ENCODE measurements around the gene MRPS15.
"Not testable (repeated sequence)": the region's sequence is repeated elsewhere in the genome, so short reads cannot be mapped to it uniquely, and the experiment has no call there.

The MRPS15 gene

DNA sequence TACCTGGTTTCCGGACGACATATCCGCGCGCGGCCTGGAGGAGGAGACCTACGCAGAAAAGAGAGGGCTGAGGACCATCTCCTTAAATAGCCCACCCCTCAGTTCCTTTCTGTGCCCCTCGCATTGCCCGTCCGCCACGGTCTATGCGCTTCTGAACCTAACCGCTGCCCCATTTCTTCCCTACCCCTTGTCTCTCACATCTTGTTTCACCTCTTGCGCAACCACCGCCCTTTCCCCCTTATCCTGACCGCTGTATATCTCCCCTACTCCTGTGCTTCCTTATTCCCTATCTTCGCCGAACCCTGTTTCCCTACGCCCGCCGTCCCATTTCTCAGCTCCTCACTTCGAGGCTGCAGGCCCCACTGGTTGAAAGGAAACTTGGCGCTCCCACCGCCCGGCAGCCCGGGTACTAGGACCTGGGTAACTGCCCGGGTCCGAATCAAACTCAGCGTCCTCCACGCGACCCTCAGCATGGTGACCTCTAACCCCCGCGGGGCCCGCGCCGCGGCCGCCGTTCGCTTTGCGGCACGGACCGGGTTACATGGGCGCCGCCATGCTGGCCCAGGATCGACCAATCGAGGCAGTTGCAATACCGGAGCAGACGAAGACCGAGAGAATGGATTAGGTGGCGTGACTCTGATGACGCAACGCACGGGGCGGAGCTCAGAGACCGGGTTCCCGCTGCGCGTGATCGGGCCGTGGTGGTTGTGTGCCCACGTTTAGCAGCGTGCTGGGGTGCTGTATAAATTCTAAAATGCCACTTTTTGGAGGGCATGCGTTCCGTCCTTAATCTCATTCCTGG lies at the start of gene MRPS15:
Gene MRPS15 (minus strand): TSS at position 582 of the 802 bp plus-strand sequence. CDS start 109 bp downstream, at position 473.
- DNase-seq = peak; percentile 90

DNA sequence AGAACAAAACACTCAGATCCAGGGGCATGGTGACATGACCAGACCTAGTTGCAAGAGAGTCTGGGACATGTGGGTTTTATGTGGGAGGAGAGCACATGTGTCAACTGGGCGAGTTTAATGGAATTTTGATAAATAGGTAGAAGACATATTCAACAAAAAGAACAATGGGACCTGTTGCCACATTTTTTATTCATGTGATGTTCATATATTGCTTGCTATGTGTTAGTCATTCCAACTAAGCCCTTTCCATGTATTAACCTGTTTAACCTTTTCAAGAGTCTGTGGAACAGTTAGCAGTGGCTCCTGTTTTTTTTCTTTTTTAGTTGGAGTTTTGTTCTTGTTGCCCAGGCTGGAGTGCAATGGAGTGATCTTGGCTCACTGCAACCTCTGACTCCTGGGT lies 48.7 kb upstream of the MRPS15 start:
- DNase-seq = no peak

DNA sequence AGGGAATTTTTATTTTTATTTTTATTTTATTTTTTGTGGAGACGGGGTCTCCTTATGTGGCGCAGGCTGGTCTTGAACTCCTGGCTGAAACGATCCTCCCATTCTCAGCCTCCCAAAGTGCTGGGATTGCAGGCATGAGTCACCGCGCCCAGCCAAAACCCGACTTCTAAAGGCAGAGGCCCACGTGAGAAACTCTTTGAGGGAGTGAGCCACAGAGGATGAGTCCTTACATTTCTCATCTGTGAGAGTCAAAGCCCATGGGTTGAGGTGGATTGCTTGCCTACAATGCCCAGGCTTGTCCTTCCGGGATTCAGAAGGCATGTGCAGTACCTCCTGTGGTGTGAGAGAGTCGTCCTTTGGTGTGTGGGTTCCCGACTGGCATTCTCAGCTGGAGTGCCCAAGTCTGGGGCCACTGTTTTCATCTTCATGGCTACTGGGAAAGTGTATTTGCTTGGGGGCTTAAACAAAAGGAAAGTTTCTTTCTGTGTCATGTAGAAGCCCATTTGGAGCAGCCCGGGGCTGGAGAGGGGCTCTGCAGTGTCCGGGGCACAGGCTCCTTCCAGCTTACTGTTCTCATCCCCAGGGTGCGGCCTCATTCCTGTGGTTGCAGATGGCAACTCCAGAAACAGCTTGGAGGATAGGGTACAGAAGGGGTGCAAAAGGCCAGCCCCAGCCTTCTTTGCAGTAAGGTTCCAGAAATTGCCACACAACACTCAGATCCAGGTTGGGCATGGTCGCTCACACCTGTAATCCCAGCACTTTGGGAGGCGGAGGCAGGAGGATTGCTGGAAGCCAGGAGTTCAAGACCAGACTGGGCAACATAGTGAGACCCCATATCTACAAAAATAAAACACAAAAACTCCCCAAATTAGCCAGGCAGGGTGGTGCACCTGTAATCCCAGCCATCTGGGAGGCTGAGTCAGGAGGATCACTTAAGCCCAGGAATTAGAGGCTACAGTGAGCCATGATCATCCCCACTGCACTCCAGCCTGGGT lies 47.9 kb upstream of the MRPS15 start:
- no peak for DNase-seq

DNA sequence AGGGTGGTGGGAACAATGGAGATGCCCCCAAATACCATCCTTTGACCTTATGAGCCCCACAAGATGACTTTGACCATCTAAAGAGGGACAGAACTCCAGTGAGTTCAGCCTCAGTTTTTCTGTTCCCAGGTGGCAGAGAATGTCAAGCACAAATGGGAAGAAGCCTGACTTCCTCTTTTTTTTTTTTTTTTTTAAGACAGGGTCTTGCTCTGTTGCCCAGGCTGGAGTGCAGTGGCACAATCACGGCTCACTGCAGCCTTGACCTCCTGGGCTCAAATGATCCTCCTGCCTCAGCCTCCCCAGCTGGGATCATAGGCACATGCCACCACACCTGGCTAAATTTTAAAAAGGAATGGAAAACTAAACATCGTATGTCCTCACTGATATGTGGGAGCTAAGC lies 47.0 kb upstream of the MRPS15 start:
- DNase-seq = not testable (repeated sequence)

DNA sequence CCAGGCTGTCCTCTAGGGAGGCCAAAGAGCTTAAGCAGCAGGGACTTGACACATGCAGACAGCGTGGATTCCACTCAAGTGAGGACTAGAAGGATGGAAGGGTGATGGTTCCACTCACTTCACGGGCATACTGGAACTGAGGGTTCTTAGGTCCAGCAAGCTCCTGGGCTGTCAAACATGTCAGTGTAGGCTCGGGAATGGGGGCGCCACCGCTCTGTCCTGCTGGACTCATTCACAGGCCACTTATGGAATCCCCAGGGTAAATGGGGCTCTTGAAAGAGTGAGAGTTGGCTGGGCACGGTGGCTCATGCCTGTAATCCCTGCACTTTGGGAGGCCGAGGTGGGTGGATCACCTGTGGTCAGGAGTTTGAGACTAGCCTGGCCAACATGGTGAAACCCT lies 46.2 kb upstream of the MRPS15 start:
- no peak for DNase-seq

DNA sequence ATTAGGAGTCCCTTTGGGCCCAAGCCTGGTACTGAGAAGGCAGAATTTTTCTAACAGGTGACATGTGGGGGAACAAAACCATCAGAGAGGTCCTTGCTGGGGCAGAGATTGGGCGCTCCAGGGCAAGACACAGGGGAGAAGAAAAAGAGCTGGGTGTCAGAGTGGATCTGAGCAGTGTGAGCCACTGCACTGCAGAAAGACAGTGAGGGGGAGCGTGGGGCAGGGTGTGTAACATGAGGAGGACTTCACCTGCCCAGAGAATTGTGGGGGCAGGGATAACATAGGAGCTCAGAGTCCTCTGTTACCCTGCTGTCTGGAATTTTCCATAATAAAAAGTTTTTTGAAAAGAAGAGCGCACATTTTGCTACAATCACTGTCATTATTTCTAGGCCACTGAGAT lies 44.1 kb upstream of the MRPS15 start:
- DNase-seq = no peak

DNA sequence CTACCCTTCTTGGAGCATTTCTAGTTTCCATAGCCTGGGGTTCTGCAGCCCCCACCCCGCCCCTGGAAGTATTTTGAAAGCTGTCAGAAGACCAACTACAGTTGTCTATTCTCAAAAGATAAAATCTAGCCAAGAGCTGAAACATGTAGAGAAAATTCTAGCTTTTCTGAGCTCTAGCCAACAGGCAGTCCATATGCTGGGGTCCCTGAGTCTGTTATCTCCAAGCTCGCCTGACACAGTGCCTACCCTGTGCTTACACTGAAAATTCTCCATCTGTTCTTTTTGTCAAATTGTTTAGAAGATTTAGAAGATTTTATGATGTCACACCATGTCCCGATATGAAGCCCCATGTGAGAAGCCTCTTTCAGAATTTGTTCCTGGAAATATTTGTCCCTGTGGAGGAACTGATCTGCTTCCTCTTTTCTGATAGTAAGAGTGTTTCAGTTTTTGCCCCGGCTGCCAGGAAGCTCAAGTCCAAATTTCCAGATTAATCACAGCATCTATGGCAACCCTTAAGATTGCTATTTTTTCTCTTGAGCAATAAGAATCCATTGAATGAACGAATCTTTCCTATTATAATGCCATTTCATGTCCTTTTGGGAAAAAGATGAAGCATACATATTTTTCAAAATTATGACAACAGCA lies 42.2 kb upstream of the MRPS15 start:
- no peak for DNase-seq

DNA sequence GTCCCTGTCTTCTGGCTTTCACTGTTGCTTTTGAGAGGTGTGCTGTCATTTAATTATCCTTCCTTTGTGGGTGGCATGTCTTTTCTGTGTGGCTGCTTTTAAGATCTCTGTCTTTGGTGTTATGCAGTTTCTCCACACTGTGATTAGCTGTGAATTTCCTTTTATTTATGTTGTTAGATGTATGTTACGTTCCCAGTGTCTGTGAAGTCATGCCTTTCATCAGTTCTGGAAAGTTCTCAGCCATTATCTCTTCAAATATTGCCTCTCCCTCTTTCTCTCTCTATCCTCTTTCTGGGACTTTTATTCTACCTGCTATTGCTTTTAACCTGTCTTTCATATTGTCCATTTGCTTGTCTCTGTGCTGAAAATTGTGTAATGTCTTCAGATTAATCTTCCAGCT lies 39.5 kb upstream of the MRPS15 start:
- no peak for DNase-seq

DNA sequence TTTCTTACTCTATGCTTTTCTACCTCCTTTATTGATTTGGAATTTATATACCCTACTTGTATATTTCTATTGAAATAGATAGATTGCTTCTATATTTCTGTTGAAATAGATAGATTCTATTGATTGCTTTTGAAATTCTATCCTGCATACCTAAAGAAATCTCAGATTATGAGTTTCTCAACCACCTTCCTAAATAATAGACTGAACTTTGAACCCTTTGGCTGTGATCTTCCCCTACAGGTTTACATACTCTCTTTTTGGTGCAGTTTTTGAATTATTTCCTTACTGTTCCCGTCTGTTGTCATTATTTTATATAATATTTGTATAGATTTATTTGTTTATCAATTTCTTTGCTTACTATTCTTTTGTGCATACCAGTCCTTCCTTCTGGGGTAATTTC lies 39.0 kb upstream of the MRPS15 start:
- no peak for DNase-seq

DNA sequence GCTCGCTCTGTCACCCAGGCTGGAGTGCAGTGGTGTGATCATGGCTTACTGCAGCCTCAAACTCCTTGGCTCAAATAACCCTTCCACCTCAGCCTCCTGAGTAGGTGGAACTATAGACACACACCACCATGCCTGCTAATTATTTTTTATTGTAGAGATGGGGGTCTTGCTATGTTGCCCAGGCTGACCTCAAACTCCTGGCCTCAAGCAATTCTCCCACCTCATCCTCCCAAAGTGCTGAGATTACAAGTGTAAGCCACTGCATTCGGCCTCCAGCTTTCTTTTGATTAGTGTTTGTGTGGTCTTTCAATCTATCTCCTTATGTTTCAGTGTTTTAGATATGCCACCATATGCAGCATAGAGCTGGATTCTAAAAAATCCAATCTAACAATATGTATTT lies 38.4 kb upstream of the MRPS15 start:
- DNase-seq = no peak

DNA sequence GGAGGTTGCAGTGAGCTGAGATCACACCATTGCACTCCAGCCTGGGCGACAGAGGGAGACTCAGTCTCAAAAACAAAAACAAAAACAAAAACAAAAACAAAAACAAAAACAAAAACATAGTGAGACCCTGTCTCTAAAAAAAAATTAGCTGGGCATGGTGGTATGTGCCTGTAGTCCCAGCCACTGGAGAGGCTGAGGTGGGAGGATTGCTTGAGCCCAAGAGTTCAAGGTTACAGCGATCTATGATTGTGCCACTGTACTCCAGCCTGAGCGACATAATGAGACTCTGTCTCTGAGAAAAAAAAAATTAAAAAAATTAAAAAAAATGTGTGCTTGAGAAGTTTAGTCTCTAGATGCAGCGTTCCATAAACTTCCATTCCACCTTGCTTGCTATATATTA lies 37.7 kb upstream of the MRPS15 start:
- not testable (repeated sequence) for DNase-seq

DNA sequence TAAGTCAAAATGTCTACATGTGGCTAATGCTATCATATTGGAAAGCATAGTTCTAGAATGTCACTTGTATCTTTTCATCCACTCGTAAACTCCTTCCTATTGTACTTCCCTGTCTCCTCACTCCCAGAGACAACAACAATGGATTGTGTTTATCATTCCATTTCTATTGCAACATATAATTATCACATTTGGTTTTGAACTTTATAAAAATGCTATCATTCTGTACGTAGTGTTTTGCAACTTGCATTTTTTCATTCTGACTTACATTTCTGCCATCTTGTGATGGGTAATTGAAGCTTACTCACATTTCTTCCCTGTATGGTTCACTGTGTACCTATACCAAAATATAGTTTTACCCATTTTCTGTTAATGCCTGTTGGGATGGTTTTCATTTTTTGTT lies 33.0 kb upstream of the MRPS15 start:
- no peak for DNase-seq

DNA sequence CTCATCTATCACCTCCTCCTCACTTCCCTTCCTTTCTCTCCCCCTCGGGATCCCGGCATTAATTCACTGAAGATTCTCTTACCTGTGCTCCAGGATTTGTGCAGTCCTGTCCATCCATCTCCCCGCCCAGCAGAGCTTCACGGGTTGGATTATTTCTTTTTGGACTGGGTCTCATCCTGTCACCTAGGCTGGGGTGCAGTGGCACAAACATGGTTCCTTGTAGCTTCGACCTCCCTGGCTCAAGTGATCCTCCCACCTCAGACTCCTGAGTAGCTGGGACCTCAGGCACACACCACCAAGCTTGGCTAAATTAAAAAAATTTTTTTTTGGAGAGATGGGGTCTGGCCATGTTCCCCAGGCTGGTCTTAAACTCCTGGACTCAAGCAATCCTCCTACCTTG lies 30.8 kb upstream of the MRPS15 start:
- no peak for DNase-seq

DNA sequence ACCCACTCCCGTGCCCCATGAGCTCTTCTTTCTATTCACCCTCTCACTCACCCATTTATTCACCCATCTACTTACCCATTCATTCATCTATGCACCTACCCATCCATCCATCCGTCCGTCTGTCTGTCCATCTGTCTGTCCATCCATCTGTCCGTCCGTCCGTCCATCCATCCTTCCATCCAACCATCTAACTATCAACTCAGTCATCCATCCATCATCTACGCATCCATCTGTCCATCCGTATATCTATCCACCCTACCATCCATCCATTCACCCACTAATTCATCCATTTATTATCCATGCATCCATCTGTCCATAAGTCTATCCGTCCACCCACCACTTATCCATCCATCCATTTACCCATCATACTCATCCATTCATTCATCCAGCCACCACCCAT lies 29.3 kb upstream of the MRPS15 start:
- DNase-seq = no peak

DNA sequence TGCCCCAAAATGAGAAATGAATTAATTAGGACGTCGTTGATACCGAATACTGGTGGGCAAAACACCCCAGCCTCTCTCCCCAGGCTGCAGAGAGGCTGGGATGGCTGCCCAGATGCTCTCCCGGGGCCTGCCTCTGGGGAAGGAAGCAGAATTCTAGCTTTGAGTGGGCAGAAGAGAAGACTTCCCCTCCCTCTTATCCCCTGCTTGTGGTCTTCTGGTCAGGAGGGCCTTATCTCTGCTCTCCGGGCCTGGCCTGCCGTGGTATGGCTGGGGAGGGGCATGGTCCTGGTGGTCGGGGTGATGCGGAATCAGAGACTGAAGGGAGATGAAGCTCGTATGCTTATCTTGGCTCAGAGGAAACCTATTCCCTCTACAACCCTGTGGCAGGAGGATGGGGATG lies 28.3 kb upstream of the MRPS15 start:
- DNase-seq = no peak

DNA sequence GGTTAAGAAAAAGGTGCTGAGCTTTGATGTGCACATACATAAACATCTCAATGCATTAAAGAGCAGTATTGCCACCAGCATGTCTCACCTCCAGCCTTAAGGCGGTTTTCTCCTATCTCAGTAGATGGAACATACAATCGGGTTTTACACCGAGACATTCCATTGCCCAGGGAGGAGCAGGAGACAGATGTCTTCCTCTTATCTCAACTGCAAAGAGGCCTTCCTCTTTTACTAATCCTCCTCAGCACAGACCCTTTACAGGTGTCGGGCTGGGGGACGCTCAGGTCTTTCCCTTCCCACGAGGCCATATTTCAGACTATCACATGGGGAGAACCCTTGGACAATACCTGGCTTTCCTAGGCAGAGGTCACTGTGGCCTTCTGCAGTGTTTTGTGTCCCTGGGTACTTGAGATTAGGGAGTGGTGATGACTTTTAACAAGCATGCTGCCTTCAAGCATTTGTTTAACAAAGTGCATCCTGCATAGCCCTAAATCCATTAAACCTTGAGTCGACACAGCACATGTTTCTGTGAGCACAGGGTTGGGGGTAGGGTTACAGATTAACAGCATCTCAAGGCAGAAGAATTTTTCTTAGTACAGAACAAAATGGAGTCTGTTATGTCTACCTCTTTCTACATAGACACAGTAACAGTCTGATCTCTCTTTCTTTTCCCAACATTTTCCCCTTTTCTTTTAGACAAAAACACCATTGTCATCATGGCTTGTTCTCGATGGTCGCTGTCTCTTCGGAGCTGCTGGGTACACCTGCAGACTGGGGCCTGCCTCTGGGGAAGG lies 25.3 kb upstream of the MRPS15 start:
- not testable (repeated sequence) for DNase-seq

DNA sequence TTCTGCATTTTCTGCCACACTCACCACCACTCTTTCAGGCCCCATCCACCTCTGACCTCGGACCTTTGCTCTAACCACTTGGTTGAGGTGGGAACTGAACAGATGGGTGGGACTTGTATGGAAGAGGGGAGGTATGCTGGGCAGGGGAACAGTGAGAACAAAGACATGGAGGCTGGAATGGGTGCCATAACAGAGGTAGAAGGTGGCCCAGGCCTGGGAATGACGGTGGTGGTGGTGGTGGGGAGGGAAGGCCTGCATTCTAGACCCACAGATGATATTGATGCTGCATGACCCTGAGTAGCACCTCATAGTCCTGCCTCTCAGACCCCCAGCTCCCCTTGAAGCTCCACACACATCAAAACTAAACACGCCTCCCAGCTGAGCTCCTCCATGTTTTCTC lies 23.7 kb upstream of the MRPS15 start:
- no peak for DNase-seq

DNA sequence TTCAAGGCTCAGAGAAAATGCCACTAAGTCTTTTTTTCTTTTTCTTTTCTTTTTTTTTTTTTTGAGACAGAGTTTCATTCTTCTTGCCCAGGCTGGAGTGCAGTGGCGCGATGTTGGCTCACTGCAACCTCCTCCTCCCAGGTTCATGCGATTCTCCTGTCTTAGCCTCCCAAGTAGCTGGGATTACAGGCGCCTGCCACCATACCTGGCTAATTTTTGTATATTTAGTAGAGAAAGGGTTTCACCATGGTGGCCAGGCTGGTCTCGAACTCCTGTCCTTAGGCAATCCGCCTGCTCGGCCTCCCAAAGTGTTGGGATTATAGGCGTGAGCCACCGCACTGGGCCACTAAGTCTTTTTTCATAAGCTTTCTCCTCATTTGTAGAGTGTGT lies 23.1 kb upstream of the MRPS15 start:
- DNase-seq = not testable (repeated sequence)

DNA sequence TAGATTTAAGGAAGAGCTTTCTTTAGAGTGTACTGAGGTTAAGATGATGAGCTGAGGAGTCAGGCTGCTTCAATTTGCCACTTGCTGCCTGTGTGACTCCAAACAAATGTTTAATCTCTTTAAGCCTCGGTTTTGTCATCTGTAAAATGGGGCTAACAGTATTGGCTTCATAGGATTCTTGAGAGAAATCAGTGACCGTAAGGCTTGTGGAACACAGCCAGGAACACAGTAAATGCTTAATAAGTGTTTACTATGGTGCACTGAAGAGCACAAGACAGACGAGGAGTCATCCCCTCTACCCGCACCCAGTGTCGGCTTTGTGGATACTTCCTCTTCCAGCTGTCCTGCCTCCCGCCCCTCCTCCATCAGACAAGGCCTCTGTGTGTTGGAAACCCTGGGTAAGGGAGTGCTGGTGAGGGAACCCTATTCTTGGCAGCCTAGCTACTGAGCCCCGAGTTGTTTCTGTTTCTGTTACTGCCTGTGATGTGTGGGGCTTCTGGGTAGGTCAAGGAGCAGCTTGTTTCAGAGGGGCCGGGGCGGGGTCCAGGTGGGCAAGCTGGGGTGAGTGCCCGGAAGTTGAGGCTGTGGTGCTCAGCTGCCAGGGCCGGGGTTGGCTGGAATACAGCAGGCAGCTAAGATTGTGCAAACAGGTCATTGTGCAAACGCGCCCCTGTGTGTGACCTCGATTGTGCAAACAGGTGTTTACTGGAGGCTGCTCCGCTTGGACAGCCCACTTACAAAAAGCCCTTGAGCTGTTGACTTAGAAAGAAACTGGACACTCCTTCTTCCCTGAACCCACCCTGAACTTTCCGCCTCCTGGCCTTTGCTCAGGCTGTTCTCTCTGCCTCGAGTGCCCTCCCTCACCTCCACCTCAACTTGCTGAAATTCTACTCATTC lies 22.5 kb upstream of the MRPS15 start:
- DNase-seq = no peak

DNA sequence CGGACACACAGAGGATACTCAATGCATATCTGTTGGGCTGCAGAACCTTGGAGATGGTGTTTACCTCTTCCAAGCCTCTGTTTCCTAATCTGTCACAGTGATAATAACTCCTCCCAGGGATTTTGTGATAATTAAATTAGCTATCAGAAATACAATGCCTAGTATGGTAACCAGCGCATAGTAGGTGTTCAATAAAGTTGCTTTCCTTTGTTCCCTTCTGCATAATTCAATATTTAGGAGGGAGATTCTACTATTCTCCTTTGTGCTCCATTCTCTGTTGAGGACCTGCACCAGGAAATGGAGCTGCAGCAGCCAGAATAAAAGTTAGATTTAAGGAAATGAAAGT lies 21.9 kb upstream of the MRPS15 start:
- no peak for DNase-seq

DNA sequence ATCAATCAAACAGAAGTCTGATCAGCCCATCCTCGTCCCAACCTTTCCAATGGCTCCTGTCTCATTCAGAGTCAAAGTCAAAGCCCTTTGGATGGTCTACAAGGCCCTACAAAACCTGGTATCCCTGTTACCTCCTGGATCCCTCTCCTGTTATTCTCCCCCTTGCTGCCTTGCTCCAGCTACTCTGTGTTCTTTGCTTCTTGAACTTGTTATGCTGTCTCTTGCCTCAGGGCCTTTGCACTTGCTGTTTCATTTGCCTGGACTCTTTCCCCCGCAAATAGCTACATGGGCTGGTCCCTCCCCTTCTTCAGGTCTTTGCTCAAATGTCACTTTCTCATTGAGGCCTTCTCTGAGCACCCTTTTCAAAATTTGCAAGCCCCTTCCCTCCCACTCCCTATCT lies 19.9 kb upstream of the MRPS15 start:
- no peak for DNase-seq
